GM18861 (cell line): ENCODE measurements around the gene CCDC167.

Experiments
- ATAC-seq: cut with Tn5 transposase; IDR thresholded peaks from one replicate; pipeline ENCODE4 v1.9.1; 2021; ENCODE audit not compliant: unreplicated experiment

Gene CCDC167

DNA sequence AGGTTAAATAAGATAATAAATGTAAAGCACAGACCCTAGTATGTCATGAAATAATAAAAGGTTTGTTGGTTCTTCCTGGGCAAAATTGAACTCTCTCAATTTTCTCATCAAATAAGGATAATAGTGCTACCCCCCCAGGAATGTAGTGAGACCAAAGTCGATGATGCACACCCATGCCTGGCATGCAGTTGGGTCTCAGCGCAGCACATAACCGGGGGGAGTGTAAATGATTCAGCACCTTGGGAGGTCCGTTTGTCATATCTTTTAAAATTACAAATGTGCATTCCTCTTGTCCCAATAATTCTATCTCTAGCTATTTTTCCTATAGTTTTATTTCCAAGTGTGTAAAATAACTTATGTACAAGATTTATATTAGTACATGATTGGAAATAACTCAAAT is 31.3 kb upstream of the CCDC167 start:
- no peak for ATAC-seq

GRCh38 chr6:37530297-37530696 is 30.6 kb upstream of the CCDC167 start:
- no peak for ATAC-seq

GRCh38 chr6:37528541-37528940 is 28.8 kb upstream of the CCDC167 start:
- ATAC-seq, result no peak

DNA sequence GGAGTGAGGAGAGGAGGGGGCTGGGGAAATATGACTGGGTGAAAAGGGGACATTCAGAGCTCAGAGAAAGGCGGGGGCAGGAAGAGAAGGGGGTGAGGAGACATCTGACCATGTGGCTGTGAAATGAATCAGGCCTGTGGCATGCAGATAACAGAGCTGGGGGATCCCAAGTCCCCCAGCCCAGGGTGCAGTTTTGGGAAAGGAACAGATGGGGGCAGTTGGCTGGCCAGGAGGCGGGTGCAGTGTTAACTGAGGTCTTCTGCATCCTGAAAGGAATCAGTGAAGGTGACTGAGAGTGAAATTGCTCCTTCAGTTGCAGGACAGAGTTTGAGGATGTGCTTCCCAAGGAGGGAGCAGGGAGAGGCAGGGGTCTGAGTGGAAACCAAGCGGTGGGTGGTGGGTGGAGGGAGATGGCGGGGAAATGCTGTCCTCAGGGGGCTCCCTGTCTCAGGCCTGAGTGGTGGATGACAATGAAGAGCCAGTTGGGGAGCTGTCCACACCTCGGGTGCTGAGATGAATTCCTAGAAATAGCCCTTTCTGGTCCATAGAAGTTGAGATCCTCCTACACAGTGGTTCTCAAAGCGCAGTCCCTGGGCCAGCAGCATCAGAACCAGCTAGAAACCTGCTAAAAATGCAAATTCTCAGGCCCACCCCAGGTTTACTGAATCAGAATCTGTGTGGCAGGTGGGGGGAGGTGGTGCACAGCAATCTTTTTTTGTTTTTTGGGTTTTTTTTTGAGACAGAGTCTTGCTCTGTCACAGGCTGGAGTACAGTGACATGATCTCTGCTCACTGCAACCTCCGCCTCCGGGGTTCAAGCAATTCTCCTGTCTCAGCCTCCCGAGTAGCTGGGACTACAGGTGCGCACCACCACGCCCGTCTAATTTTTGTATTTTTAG is 26.0 kb upstream of the CCDC167 start:
- no peak for ATAC-seq

DNA sequence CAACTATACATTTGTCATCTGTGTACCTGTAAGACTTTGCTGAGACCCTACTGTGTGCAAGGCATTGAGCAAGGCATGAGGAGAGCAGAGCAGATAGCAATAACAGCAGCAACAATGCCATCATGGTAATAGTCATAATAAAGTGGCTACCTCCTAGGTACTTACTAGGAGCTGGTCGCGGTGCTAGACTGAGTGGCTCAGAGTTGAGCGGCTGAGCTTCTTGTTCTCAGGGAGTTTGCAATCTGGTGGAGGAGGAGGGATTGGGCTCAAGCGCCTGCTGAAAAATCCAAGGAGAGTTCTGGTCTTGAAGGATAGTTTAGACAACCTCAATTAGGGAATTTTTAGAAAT is 25.3 kb upstream of the CCDC167 start:
- no peak for ATAC-seq

DNA sequence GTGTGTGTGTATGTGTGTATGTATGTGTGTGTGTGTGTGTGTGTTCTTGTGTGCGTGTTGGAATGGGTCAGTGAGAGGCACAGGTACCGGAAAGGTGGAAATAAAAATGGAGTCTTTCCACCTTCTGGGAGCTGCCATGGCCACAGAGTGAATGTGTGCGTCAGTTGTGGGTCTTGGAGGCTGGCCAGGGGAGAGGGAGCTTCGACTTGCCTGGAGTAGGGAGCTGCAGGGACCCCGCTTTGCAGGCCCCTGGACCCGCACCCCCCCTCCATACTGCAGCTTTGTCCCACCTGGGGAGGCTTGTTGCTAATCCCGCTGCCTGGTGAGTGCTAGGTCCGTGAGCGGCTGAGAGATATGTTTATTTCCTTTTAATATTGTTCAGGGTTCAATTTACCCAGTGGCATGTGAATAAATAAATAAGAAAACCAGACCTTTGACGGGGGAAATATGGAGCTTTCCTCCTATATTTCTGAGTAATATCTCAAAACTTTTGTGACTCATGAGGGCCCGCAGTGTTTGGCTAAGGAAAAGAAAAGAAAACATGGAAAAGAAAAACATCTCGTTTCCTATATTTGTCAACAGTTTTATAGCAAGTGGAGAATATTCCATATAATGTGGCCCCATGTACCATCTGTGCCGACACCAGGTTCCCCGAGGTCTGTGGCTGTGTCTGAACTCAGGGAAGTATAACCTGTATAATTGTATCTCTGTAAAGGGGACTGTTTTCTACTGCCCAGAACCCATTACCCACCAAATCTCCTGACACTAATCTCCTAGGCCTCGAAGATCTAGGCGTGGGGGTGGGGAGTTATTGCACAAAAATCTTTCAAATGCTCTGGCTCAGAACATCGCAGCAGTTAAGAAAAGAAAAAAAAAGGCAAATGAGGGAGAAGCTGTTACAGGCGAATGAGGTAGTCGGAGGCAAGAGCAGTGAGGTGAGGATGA is 24.6 kb upstream of the CCDC167 start:
- ATAC-seq, result no peak

DNA sequence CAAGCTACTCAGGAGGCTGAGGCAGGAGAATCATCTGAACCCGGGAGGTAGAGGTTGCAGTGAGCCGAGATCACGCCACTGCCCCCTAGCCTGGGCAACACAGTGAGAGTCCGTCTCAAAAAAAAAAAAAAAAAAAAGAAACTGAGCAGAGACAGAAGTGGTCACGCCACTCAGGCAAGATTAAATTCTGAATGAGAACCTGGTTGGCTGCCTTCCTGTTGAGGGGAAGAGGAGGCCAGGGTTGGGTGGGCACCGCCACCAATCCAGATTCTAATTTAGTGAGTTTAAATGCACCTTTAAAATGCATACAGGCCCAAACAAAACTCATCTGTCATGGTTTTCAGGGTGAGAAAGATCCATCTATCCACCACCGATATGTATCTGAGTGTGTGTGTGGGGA is 23.7 kb upstream of the CCDC167 start:
- ATAC-seq, result no peak

DNA sequence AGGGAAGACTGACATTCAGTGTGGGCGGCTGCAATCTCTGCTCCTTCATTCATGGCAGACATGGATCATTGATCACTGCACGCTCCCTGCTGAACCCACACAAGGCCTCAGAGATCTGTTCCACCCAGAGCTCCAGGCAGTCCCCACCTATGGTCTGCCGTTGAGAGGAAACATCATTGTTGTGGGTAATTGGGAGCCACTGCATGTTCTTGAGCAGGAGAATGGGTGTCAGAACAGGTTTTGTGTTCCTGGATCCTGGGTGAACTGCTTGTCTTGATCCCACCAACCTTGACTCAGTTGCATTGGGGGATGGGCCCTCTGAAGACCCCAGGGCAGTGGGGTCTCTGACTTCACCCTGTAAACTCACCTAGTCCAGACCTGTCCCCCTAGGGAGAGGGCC is 23.1 kb upstream of the CCDC167 start:
- no peak for ATAC-seq

DNA sequence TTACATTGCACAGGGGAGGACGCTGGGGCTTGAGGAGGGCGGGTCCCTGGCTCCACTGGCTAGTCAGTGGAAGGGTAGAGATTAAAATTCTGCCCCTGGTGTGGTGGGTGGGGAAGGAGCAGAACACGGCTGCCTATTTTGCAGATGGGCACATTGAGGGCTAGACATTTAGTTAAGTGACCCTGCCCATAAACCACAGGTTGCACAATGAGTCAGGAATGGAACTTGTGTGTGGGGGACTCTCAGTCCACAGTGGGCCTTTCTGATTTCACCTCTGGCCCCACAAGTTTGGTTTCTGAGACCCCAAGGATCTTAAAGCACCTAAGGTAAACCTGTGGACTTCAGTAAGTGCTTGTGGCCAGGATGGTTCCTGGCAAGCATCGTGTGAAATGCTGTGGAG is 22.0 kb upstream of the CCDC167 start:
- no peak for ATAC-seq

DNA sequence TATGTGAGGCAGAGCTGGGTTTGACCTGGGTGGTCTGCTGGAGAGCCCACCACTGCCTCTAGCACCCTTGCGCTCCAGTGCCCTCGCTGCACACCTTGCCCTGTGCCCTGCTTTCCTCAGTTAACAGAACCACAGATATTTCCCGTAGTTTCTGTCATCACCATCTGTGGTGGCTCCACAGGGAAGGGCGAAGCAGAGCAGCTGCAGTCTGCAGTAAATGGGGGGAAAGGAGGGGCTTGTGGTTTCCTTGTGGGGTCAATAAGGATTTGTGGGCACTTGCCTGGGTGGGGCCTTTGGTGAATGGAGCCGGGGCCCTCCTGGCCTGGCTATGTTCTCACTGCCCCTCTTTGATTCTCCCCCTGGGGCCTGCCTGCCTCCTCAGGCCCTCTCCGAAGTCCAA is 21.2 kb upstream of the CCDC167 start:
- ATAC-seq, result no peak

GRCh38 chr6:37519461-37519860 is 19.8 kb upstream of the CCDC167 start:
- no peak for ATAC-seq

DNA sequence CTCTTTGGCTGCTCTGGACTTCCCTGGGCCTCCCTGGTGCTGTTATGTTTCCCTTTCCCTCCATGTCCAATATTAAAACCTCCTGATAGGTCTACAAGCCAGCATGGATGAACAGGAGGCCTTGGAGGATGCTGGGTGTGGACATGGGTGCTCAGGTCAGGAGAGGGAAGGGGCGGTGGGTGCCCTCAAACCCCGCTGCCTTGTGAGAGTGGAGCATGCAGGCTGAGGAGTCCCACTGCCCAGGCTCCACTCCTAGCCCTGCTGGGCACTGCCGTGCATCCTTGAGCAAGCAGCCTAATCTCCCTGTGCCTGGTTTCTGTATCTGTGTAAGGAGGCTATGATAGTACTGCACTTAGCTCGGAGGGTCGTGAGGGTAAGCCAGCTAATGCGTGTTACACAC is 18.4 kb upstream of the CCDC167 start:
- no peak for ATAC-seq

DNA sequence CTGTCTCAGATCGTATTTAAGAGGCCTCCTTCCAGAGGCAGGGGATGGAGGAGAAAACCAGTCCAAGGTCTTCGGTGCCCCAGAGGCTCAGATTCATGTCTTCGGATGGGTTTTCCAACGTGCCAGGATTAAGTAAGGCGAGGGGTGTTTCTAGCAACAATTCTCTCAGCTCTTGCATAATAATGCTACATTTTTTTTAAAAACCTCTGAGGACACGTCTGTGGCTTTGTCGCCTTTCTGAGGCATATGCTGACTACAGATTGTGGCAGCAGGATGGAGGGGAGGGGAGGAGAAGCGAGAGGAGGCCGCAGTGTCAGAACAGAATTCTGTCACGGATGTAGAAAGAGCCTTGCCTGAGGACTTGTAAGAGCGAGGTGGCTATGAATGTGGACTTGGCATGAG is 17.7 kb upstream of the CCDC167 start:
- no peak for ATAC-seq

GRCh38 chr6:37516920-37517405 is 17.3 kb upstream of the CCDC167 start:
- ATAC-seq, result no peak

GRCh38 chr6:37516076-37516919 is 16.6 kb upstream of the CCDC167 start:
- ATAC-seq, result peak; percentile 62

DNA sequence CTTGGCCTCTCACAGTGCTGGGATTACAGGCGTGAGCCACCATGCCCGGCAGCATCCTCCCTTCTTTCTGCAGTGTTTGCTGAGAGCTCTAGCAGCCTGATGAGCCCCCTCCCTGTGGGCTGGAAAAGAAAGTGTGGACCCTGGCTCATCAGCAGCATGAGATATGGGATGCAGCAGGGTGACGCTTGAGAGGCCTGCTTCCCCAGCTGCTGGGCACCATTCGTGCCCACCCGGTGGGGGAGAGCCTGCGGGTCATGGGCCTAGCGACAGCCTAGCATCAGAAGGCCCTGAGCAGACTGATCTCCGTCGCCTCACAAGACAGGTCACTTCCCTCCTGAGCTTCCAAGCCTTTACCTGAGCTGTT is 16.0 kb upstream of the CCDC167 start:
- no peak for ATAC-seq

GRCh38 chr6:37514837-37515236 is 15.1 kb upstream of the CCDC167 start:
- no peak for ATAC-seq

GRCh38 chr6:37514321-37514771 is 14.7 kb upstream of the CCDC167 start:
- ATAC-seq, result no peak

DNA sequence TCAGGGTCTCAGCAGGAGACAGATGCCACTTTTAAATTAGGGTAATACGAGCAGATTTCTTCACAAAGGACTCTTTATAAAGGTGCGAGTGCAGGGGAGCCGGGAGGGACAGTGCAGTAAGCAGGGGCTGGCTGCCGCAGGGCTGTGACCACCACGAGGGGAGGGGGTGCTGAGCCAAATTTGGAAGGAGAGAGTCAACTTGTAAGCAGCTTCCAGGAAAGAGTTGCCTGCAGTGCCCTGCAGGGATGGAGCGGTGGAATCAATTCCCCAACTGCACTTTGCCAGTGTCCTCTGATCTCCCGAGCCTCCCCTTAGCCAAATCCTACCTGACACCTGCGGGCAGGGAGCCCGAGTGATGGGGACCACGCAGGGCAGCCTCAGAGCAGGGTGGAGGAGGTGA is 13.9 kb upstream of the CCDC167 start:
- no peak for ATAC-seq

DNA sequence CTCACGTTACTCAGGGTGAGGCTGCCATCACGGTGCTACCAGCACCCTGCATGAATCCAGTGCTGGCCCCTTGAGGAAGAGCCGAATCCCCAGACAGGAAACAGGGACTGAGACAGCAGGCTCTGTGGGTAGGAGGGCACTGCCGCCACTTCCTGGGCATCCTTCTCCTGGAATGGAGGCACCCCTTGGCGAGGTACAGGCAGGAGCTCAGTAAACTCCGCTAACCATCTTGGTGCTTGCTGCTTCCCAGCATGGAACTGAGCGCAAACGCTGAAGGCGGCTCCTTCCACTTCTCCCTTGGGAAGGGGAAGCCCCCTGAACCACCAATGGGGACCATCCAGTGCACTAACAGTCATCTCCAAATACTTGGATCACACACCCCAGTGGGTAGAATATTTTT is 13.5 kb upstream of the CCDC167 start:
- no peak for ATAC-seq

DNA sequence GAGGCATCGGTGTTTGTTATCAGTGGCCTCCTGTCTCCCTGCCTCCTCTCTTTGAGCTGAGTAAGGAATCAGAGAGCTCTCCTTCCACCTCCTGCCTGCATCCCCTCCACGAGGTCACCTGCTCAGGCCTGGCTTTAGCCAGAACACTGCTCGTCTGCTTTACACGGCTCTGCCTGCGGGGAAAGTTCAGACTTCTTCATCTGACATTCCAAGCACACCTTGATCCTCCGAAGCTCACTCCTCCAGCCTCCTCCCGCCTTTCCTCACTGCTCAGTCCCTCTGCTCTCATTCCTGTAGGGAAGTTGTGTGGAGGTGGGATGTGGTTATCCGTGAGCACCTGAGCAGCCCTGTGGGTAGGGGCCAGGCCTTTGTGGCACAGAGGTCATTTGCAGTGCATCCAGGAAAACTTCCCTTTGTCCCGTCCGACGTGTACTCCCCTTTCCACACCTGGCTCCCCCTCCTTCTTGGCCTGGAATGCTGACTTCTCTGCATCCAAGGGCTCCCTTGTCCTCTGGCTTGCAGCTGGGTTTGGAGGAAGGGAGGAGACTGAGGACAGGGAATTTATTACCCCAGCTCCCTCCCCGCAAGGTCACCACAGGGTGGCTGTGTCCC is 12.8 kb upstream of the CCDC167 start:
- no peak for ATAC-seq
